ENCODE data around the gene TGIF1.
"Not testable (repeated sequence)": the region's sequence is repeated elsewhere in the genome, so short reads cannot be mapped to it uniquely, and the experiment has no call there.

TGIF1 gene

GRCh38 chr18:3450012-3450798, at the start of gene TGIF1:
TSS of gene TGIF1 (plus strand) at chr18:3450172. CDS start at chr18:3450490, 318 bp downstream.
- DNase-seq (ENCODE audit: low spot score), result peak; percentile 26

- peak; percentile 36 for DNase-seq (ENCODE audit: low spot score)
Observed at GRCh38 chr18:3400567-3401296, 49.2 kb upstream of the TGIF1 start.

GRCh38 chr18:3401669-3402620, 48.0 kb upstream of the TGIF1 start:
- peak; percentile 66 for DNase-seq (ENCODE audit: low spot score)

GRCh38 chr18:3402982-3403451, 47.0 kb upstream of the TGIF1 start:
- DNase-seq (ENCODE audit: low spot score), result no peak

- DNase-seq (ENCODE audit: low spot score), result no peak
Observed at GRCh38 chr18:3405713-3406112, 44.3 kb upstream of the TGIF1 start.

GRCh38 chr18:3408107-3408506, 41.9 kb upstream of the TGIF1 start:
- no peak for DNase-seq (ENCODE audit: low spot score)

GRCh38 chr18:3409811-3410210, 40.2 kb upstream of the TGIF1 start:
- no peak for DNase-seq (ENCODE audit: low spot score)

GRCh38 chr18:3410273-3410672, 39.7 kb upstream of the TGIF1 start:
- no peak for DNase-seq (ENCODE audit: low spot score)

- DNase-seq (ENCODE audit: low spot score), result not testable (repeated sequence)
Observed at GRCh38 chr18:3410876-3411275, 39.1 kb upstream of the TGIF1 start.

GRCh38 chr18:3411327-3411726, 38.6 kb upstream of the TGIF1 start:
- no peak for DNase-seq (ENCODE audit: low spot score)

GRCh38 chr18:3411854-3412268, 38.1 kb upstream of the TGIF1 start:
- peak; percentile 77 for DNase-seq (ENCODE audit: low spot score)

GRCh38 chr18:3412528-3412927, 37.4 kb upstream of the TGIF1 start:
- not testable (repeated sequence) for DNase-seq (ENCODE audit: low spot score)

- no peak for DNase-seq (ENCODE audit: low spot score)
Observed at GRCh38 chr18:3415110-3415509, 34.9 kb upstream of the TGIF1 start.

- DNase-seq (ENCODE audit: low spot score), result no peak
Observed at GRCh38 chr18:3418083-3418482, 31.9 kb upstream of the TGIF1 start.

GRCh38 chr18:3420919-3421279, 29.1 kb upstream of the TGIF1 start:
- no peak for DNase-seq (ENCODE audit: low spot score)

GRCh38 chr18:3422905-3423304, 27.1 kb upstream of the TGIF1 start:
- DNase-seq (ENCODE audit: low spot score), result no peak

GRCh38 chr18:3424280-3424890, 25.6 kb upstream of the TGIF1 start:
- no peak for DNase-seq (ENCODE audit: low spot score)

GRCh38 chr18:3425030-3425429, 24.9 kb upstream of the TGIF1 start:
- DNase-seq (ENCODE audit: low spot score), result no peak

GRCh38 chr18:3425446-3425845, 24.5 kb upstream of the TGIF1 start:
- no peak for DNase-seq (ENCODE audit: low spot score)

- no peak for DNase-seq (ENCODE audit: low spot score)
Observed at GRCh38 chr18:3426074-3426473, 23.9 kb upstream of the TGIF1 start.

GRCh38 chr18:3427944-3428343, 22.0 kb upstream of the TGIF1 start:
- DNase-seq (ENCODE audit: low spot score), result no peak

- no peak for DNase-seq (ENCODE audit: low spot score)
Observed at GRCh38 chr18:3429121-3429520, 20.9 kb upstream of the TGIF1 start.
